Measurements from ENCODE around the gene DPEP1.
"Not testable (repeated sequence)": the region's sequence is repeated elsewhere in the genome, so short reads cannot be mapped to it uniquely, and the experiment has no call there.

DPEP1 gene

GRCh38 chr16:89619840-89620239 is 6.4 kb downstream of the DPEP1 start:
- no peak for DNase-seq (ENCODE audit: low spot score)

- no peak for DNase-seq (ENCODE audit: low spot score)
Observed at GRCh38 chr16:89620406-89620841, 7.0 kb downstream of the DPEP1 start.

GRCh38 chr16:89621136-89621697 is 7.8 kb downstream of the DPEP1 start:
- no peak for DNase-seq (ENCODE audit: low spot score)

DNA sequence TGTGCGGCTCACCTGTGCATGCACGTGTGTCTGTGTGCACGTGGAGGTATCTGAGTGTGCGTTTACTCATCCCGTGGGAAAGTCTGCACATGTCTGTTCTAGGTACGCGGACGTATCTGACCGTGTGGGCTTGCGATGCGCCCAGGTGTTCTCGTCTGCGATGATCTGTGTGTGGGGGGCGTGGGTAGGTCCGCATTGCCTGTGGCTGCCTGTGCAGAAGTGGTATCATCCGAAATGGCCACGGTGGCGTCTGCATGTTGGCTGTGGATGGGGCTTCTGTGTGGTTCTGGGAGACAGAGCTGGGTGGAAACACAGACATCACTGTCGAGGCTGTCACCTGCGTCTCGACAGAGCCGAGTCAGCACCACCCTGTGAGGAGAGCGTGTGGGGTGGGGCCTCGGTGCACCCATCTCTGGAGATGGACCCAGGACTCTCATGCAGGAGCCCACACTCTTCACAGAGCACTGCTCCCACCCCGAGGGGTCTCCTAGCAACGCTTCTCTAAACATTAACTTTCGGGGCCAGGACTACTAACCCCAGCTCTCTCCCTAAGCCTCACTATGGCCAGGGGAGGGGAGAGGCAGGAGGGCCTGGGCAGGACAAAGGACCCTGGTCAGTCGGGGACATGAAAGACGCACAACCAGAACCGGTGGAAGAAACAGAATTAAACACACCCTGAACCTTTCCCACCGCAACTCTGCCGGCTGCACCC is 8.4 kb downstream of the DPEP1 start:
- no peak for DNase-seq (ENCODE audit: low spot score)

DNA sequence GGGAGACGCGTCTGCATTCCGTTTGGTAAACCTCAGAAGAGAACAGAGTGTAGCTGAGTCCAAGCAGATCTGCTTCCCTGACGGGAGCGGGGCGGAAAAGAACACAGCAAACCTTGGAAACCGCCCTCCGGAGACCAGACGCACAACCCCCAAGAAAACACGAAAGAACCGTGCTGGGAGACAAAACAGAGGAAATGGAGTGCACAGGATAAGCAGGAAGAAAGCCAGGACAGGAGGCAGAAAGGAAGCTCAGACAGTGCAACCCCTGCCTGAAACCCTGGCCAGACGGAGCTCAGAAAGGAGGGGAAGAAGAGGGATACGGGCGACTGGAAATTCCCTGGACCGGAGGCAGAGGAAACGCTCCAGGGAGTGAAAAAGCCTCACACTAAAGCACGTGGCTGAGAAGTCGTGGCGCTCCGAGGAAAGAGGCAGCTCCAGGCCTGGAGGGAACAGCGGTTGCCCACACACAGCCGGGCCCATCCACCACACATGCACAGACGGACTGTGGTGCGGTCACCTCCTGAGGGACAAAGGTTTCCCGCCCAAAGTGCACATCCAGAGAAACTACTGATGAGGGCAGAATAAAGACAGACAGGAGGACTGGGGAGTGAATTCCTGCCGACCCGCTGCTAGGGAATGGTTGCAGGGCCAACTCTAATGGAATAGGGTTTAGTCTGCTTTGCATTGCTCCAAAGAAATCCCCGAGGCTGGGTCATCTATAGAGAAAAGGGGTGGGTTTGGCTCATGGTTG is 10.2 kb downstream of the DPEP1 start:
- no peak for DNase-seq (ENCODE audit: low spot score)

DNA sequence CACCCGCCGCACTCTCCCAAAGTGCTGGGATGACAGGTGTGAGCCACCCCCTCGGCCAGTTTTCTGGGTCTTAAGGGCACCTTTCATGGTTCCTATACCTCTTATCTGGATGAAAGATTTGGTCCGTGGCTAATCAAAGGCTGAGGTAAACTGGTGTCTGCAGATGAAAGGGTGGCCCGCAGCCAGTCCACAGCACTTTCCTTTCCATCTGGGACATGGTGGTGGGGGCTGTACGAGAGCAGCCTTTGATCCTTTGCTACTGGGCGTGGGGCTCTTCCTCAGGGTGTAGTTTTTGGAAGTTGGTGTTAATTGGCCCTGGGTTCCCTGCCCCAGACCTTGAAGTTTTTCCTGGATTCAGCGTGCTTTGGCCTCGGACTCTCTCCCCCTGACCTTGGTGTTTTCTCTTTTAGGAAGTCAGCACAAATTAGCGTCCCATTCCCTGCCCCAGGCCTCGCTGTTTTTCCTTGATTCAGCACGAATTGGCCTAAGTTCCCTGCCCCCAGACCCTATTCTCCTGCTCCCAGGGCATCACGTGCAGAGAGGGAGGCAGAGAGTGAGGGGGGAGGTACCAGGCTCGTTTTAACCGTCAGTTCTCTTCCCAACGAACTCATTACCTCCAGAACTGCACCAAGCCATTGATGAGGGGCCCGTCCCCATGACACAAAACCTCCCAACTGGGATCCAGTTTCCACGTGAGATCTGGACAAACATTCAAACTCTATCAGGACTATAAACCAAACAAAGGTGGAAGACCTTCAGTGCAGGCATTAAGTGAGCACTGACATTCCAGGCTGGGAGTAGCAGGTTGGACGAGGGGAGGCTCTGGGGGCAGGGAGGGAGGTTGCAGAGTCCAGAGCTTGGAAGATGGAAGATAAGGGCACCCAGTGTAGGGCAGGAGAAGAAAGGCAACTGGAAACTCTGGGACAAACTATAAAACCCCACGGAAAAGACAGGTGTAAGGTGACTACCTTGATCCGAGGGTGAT is 11.6 kb downstream of the DPEP1 start:
- no peak for DNase-seq (ENCODE audit: low spot score)

- no peak for DNase-seq (ENCODE audit: low spot score)
Observed at GRCh38 chr16:89629827-89630610, 16.6 kb downstream of the DPEP1 start.

- no peak for DNase-seq (ENCODE audit: low spot score)
Observed at GRCh38 chr16:89633064-89633631, 19.7 kb downstream of the DPEP1 start.

DNA sequence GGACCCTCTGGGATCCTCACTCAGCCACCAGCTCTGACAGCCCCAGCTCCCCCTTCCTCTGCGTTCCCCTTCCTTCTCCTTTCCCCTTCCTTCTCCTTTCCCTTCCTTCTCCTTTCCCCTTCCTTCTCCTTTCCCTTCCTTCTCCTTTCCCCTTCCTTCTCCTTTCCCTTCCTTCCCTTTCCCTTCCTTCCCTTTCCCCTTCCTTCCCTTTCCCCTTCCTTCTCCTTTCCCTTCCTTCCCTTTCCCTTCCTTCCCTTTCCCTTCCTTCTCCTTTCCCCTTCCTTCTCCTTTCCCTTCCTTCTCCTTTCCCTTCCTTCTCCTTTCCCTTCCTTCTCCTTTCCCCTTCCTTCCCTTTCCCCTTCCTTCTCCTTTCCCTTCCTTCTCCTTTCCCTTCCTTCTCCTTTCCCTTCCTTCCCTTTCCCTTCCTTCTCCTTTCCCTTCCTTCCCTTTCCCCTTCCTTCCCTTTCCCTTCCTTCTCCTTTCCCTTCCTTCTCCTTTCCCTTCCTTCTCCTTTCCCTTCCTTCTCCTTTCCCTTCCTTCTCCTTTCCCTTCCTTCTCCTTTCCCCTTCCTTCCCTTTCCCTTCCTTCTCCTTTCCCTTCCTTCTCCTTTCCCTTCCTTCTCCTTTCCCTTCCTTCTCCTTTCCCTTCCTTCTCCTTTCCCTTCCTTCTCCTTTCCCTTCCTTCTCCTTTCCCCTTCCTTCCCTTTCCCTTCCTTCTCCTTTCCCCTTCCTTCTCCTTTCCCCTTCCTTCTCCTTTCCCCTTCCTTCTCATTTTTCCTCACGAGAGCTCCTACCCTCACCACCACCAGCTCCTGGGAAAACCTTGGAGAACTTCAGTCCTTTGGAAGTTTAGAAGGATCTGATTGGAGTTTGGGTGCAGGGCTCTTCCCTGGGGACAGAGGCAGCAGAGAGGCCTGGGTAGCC is 21.3 kb downstream of the DPEP1 start:
- DNase-seq (ENCODE audit: low spot score) = not testable (repeated sequence)

DNA sequence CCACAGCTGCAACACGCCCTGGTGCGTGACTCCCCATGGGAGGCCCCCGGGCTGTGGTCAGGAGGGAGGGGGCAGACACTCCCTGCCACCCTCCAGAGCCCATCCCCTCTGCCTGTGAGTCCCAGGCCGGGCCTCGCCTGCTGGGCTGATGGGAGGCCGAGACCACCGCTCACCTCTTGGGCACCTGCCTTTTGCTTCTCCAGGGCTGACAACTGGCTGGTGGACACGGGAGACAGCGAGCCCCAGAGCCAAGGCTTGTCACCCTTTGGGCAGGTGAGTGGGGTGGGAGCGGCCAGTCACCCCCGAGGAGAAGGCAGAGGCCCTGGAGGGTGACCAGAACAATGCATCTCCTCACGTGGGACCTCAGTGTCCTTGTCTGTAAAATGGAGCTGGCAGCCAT is 23.2 kb downstream of the DPEP1 start:
- no peak for DNase-seq (ENCODE audit: low spot score)

- no peak for DNase-seq (ENCODE audit: low spot score)
Observed at GRCh38 chr16:89637379-89637778, 23.9 kb downstream of the DPEP1 start.

DNA sequence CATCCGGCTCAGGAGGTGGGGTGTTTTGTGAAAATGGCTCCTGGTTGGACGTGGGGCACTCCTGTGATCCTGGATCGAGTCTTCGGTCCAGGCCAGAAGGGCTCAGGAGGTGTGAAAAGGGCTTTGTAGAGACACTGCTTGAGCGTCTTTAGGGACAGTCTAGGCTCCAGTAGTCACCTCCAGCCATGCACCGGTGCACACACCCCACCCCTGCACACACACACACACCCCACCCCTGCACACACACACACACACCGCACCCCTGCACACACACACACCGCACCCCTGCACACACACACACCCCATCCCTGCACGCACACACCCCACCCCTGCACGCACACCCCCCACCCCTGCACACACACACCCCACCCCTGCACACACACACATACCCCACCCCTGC is 25.0 kb downstream of the DPEP1 start:
- DNase-seq (ENCODE audit: low spot score) = no peak

- no peak for DNase-seq (ENCODE audit: low spot score)
Observed at GRCh38 chr16:89639385-89639784, 25.9 kb downstream of the DPEP1 start.

GRCh38 chr16:89641458-89642119 is 28.1 kb downstream of the DPEP1 start:
- no peak for DNase-seq (ENCODE audit: low spot score)

DNA sequence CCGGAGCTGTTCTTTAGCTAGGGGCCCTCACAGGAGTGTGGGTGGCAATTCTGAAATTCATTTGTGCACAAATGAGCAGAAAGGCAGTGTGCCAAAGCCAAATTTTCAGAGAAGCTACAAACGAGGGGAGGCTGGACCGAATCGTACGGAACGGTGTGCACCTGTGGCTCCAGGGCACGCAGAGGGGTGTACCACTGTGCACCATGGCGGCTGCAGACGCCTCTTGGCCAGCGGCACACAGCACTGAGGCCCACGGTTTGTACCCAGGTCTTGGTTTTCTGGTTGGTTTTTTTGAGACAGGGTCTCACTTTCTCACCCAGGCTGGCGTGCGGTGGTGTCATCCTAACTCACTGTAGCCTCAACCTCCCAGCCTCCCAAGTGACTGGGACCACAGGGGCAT is 29.1 kb downstream of the DPEP1 start:
- DNase-seq (ENCODE audit: low spot score) = no peak

GRCh38 chr16:89643769-89644300 is 30.4 kb downstream of the DPEP1 start:
- no peak for DNase-seq (ENCODE audit: low spot score)

DNA sequence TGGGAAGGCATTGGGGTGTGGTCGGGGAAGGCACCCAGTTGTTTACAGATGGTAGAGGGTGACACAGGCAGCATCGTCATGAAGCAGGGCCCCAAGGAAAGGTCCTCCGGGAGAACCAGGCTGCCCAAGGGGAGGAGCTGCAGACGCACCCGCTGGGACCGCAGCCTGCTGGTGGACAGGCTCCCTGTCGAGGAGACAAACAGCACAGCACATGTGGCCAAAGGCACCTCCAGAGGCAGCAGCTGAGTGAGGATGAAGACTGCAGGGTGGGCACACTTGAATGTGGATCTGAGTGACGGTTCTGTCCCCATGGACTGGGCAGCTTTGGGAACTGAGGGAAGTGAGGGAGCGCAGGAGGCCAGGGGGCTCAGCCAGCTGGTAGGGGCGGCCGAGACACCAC is 31.7 kb downstream of the DPEP1 start:
- DNase-seq (ENCODE audit: low spot score) = no peak

- no peak for DNase-seq (ENCODE audit: low spot score)
Observed at GRCh38 chr16:89646270-89646669, 32.8 kb downstream of the DPEP1 start.

- no peak for DNase-seq (ENCODE audit: low spot score)
Observed at GRCh38 chr16:89646906-89647305, 33.5 kb downstream of the DPEP1 start.

Data from pons (tissue), 1 donor.